ENCODE data around the gene ANK2.

Gene ANK2

GRCh38 chr4:113405874-113406722 is 356.6 kb downstream of the ANK2 start:
- DNase-seq: no peak

DNA sequence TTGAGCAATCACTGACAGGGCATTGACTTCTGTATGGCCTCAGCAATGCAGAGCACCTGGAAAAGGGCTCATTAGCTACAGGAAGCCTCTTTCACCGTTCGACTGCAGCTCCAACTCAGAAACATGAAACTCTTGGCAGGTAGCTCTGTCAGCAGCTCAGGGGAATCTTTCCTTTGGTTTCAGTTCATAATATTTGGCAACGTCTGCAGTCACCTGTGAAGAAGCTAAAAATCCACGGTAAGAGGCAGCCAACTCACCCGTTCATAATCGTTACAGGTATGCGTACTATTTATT is 357.2 kb downstream of the ANK2 start:
- DNase-seq: no peak

DNA sequence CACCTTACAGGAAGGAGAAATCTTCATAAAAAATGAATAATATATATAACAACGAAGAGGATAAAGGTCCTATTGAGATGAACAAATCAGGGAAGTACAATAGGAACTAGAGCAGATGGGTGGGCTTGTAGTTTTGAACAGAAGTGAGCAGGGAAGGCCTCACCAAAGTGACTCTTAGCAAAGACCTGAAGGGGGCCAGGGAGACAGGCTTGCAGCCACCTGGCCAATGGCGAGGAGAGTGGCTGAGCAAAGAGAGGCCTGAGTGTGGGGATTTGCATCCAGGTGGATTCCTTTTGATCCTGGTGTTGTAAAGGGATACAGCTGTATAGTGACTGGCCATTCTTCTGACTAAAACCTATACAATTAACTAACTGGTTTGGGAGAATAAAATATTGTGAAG is 358.0 kb downstream of the ANK2 start:
- no peak for DNase-seq

- DNase-seq: no peak
Measured at GRCh38 chr4:113409181-113409580, 359.7 kb downstream of the ANK2 start.

DNA sequence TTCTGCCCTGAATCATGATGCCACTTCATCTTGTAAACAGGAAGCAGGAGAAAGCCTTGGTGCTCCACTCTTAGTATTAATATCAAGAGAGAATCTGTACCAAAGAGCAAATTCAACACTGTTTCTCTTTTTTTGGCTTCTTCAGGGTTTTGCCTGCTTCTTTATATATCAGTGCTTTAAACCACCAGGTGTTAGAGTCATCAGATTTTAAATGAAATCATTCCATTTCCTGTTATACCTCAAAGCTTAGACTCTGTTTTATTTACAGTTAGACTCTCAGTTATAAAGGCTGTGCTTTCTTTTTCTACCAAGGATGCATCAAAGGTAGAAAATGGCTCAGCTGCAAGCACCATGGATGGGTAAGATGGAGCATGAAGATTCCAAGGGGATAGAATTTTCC is 361.2 kb downstream of the ANK2 start:
- no peak for DNase-seq

GRCh38 chr4:113411496-113411938 is 362.1 kb downstream of the ANK2 start:
- no peak for DNase-seq

GRCh38 chr4:113419631-113420030 is 370.2 kb downstream of the ANK2 start:
- DNase-seq: no peak

GRCh38 chr4:113420938-113421337 is 371.5 kb downstream of the ANK2 start:
- no peak for DNase-seq

- no peak for DNase-seq
Measured at GRCh38 chr4:113423631-113424030, 374.2 kb downstream of the ANK2 start.

DNA sequence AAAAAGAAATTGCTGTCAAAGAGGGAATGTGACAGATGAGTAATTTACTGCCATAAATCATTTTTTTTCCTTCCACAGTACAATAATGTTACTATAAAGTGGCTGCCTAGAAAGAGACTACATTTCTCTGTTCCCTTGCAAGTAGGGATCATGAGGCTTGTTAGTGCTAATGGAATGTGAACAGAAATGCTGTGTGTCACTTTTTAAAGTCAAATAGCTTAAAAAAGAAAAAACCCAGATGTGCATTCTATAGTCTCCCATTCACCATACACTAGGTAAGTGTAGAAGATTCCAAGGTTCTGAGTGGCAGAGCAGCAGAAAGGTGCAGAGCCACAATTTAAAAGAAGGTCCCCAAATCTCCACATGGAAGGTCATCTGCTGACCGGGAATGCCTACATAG is 383.7 kb downstream of the ANK2 start:
- DNase-seq: no peak

Data from GOT3 (cell line).